GM12878 (cell line): ENCODE results near the gene PRKAG2. TPM values are rescaled to one million over a fixed set of nuclear protein-coding genes. Genes with fewer than 3 reads are reported as not detected.
"Not testable (repeated sequence)": the region's sequence is repeated elsewhere in the genome, so short reads cannot be mapped to it uniquely, and the experiment has no call there.

Experiments
- ATAC-seq: fragments of 200-7000 bp; cut with Tn5 transposase; 3 replicates; pipeline ENCODE4 v1.9.1; 2020; ENCODE audit warnings: mild to moderate bottlenecking, moderate library complexity
- BruUV-seq: library from RNA; stranded (reverse); fragments of 400-500 nt; replicated peaks from 2 replicates; lab custom pipeline; 2021; lab: Mats Ljungman, UMichigan
- CTCF ChIA-PET: fragments of 300-600 bp; sonication (Branson Sonifier 250); formaldehyde crosslinking; extraction: SDS; loops from one replicate; lab custom pipeline; 2021; ENCODE audit warnings: inconsistent platforms; lab: Yijun Ruan, JAX
- POLR2A ChIA-PET: fragments of 350-600 bp; formaldehyde crosslinking; extraction: SDS; loops from one replicate; lab custom pipeline; 2021; ENCODE audit warnings: inconsistent platforms; lab: Charles Lee
- RAD21 ChIA-PET: fragments of 300-600 bp; sonication (Branson Sonifier 250); formaldehyde crosslinking; loops from one replicate; lab custom pipeline; 2023; ENCODE audit warnings: antibody characterized with exemption; ENCODE audit not compliant: unreplicated experiment; lab: Charles Lee
- SMC1A ChIA-PET: fragments of 300-600 bp; sonication (Branson Sonifier 250); formaldehyde crosslinking; loops from one replicate; lab custom pipeline; 2023; ENCODE audit not compliant: unreplicated experiment, uncharacterized antibody; lab: Charles Lee
- DNase-seq: peaks from one replicate; pipeline ENCODE4 v3.0.0-alpha.2; 2011; ENCODE audit warnings: low read depth, low spot score
- FAIRE-seq: peaks from 3 replicates; lab custom pipeline; 2011; peaks lifted over from hg19 to GRCh38; lab: Jason Lieb, UNC
- H2AFZ ChIP-seq: 2 replicates; pipeline ENCODE4 v1.6.0; 2011; ENCODE audit warnings: low read depth, low read length, control low read depth; ENCODE audit not compliant: control insufficient read depth
- H3K27ac ChIP-seq: 2 replicates; pipeline ENCODE4 v1.5.1; 2011; ENCODE audit warnings: control low read depth; ENCODE audit not compliant: control insufficient read depth, insufficient read depth
- H3K27me3 ChIP-seq, 2 experiments: replicated peaks in 1 of 2; 2 replicates each; pipeline versions ENCODE4 v1.6.0 to v1.6.1; 2011; ENCODE audit warnings: low read length in 1 of 2; ENCODE audit not compliant: control insufficient read depth in 2 of 2, insufficient read depth in 2 of 2
- H3K36me3 ChIP-seq, 2 experiments: 2 replicates each; pipeline ENCODE4 v1.5.1; 2011; ENCODE audit warnings: low read length in 1 of 2; ENCODE audit not compliant: control insufficient read depth in 2 of 2, insufficient read depth in 2 of 2
- H3K4me1 ChIP-seq: 2 replicates; pipeline ENCODE4 v1.6.1; 2011; ENCODE audit warnings: mild to moderate bottlenecking, low read length, moderate library complexity, mixed read lengths; ENCODE audit not compliant: control insufficient read depth, insufficient read depth
- H3K4me2 ChIP-seq: 2 replicates; pipeline ENCODE4 v1.6.0; 2011; ENCODE audit warnings: control low read depth; ENCODE audit not compliant: control insufficient read depth, insufficient read depth
- H3K4me3 ChIP-seq: fragments of 200-600 bp; sonication (generic); 2 replicates; pipeline ENCODE4 v1.5.1; 2016
- H3K79me2 ChIP-seq: 2 replicates; pipeline ENCODE4 v1.6.0; 2011; ENCODE audit warnings: low read length; ENCODE audit not compliant: control insufficient read depth, insufficient read depth
- H3K9ac ChIP-seq: 2 replicates; pipeline ENCODE4 v1.8.0; 2011; ENCODE audit warnings: low read length, control low read depth, mixed read lengths; ENCODE audit not compliant: control insufficient read depth, insufficient read depth
- H3K9me3 ChIP-seq: replicated peaks from 3 replicates; pipeline ENCODE4 v1.5.1; 2011; ENCODE audit warnings: mild to moderate bottlenecking, low read length; ENCODE audit not compliant: control insufficient read depth, insufficient read depth
- H4K20me1 ChIP-seq: 2 replicates; pipeline ENCODE4 v1.6.0; 2011; ENCODE audit not compliant: control insufficient read depth, insufficient read depth
- BCL3 ChIP-seq: IDR thresholded peaks from 2 replicates; pipeline ENCODE4 v1.6.1; 2011; ENCODE audit warnings: borderline replicate concordance, low read depth, mild to moderate bottlenecking, moderate library complexity, low read length; ENCODE audit not compliant: insufficient read depth, poor library complexity, severe bottlenecking
- CEBPB ChIP-seq, 2 experiments: fragments of 150-350 bp in 1 of 2; IDR thresholded peaks; 2 replicates each; pipeline ENCODE4 v1.6.1; 2012 to 2014; ENCODE audit warnings: low read depth in 2 of 2, low read length in 2 of 2, borderline replicate concordance in 1 of 2, inconsistent platforms in 1 of 2
- CTCF ChIP-seq, 3 experiments: IDR thresholded peaks in 2 of 3; conservative IDR thresholded peaks in 1 of 3; 2 replicates each; pipeline ENCODE4 v1.5.1; 2011; ENCODE audit warnings: low read depth in 3 of 3, low read length in 3 of 3, mild to moderate bottlenecking in 3 of 3, control low read depth in 2 of 3, moderate library complexity in 2 of 3, inconsistent platforms in 1 of 3, mixed read lengths in 1 of 3; ENCODE audit not compliant: control insufficient read depth in 2 of 3, insufficient read depth in 1 of 3; ENCODE audit errors: extremely low read depth in 1 of 3
- MEF2A ChIP-seq: IDR thresholded peaks from 2 replicates; pipeline ENCODE4 v1.6.1; 2011; ENCODE audit warnings: low read depth, mild to moderate bottlenecking, low read length, moderate library complexity; ENCODE audit not compliant: insufficient read depth
- NFXL1 ChIP-seq: fragments of 450-650 bp; IDR thresholded peaks from 2 replicates; pipeline ENCODE4 v1.6.1; 2017; ENCODE audit warnings: antibody characterized with exemption, mild to moderate bottlenecking, borderline replicate concordance
- RCOR1 ChIP-seq: conservative IDR thresholded peaks from 2 replicates; pipeline ENCODE4 v1.6.1; 2012; ENCODE audit warnings: low read depth, low read length, improper control_type of control experiment
- WGBS: methylation state at CpG from one replicate; pipeline ENCODE4 v1.1.6; 2016; ENCODE audit warnings: low lambda C conversion rate; ENCODE audit not compliant: insufficient replicate concordance, insufficient coverage; ENCODE audit errors: missing lambda C conversion rate; 5-methylcytosine and 5-hydroxymethylcytosine counted together
- in situ Hi-C: fragments of 300-500 bp; cut with MboI; formaldehyde crosslinking; loops from 9 replicates; pipeline ENCODE4 v1.14.3; 2018; ENCODE audit warnings: mixed read lengths
- intact Hi-C: fragments of 100-400 bp; cut with micrococcal nuclease; formaldehyde crosslinking; loops from one replicate; pipeline ENCODE4 v1.14.2; 2022; ENCODE audit not compliant: unreplicated experiment
- polyA plus RNA-seq, 11 experiments: library from polyadenylated mRNA; depleted of rRNA in 4 of 11; unstranded in 6 of 11; stranded (reverse) in 5 of 11; fragments of >200 nt; fragmentation: Nextera tagmentation in 4 of 11; fragmentation: Illumina TruSeq in 1 of 11; extraction: Ambion mirVana in 4 of 11; extraction: Trizol in 1 of 11; gene quantifications; 1 replicate in 1 of 11; 2 replicates in 10 of 11; pipeline versions ENCODE4 v1.2.1 to v1.2.3, GENCODE V29; 2011 to 2016; ENCODE audit warnings: inconsistent platforms in 2 of 11, missing spikeins in 2 of 11, low read depth in 1 of 11
- total RNA-seq, 4 experiments: library from RNA; depleted of rRNA in 3 of 4; stranded (reverse); fragments of >200 nt in 3 of 4; fragmentation: Illumina TruSeq in 1 of 4; extraction: Trizol in 1 of 4; gene quantifications; 2 replicates each; pipeline versions ENCODE4 v1.2.1 to v1.2.3, GENCODE V29; 2013 to 2021
- TF ChIP-seq, protein P1 (sequence below): fragments of 450-650 bp; IDR thresholded peaks from 2 replicates; pipeline ENCODE4 v1.6.1; 2017; ENCODE audit warnings: low read depth, mild to moderate bottlenecking, moderate library complexity
- TF ChIP-seq, protein P2 (sequence below): fragments of 450-650 bp; formaldehyde crosslinking; IDR thresholded peaks from 2 replicates; pipeline ENCODE4 v1.4.0; 2022; ENCODE audit warnings: mild to moderate bottlenecking, moderate library complexity

PRKAG2 gene
- total and polyA plus RNA-seq, 10 of the 15 experiments (the other 5 are each of a cell fraction or from before 2014, with no cell fraction given), result 3.4 to 8.9 (median 6.8) TPM

DNA sequence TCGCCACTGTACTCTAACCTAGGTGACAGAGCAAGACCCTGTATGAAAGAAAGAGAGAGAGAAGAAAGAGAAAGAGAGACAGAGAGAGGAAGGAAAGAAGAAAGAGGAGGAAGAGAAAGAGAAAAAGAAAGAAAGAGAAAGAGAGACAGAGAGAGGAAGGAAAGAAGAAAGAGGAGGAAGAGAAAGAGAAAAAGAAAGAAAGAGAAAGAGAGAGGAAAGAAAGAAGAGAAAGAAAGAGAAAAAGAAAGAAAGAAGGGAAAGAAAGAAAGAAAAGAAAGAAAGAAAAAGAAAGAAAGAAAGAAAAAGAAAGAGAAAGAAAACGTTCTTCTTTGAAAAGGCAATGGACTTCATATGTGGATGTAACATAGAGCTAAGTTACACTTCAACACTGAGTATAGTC is 340.7 kb downstream of the PRKAG2 start:
- H3K27ac ChIP-seq, H3K27me3 ChIP-seq, H3K79me2 ChIP-seq, DNase-seq, H3K9ac ChIP-seq, H3K4me2 ChIP-seq, H3K4me1 ChIP-seq, POLR2A ChIA-PET, H3K9me3 ChIP-seq, H2AFZ ChIP-seq, CTCF ChIA-PET, RAD21 ChIA-PET, FAIRE-seq, H3K4me3 ChIP-seq, ATAC-seq, H3K36me3 ChIP-seq, intact Hi-C loops, in situ Hi-C loops, H4K20me1 ChIP-seq, BruUV-seq: not testable (repeated sequence)
- SMC1A ChIA-PET, result interaction anchor here (0.9 kb wide), 1 partner anchor 90 kb away, joined by 3 read pairs; no protein-coding TSS in a partner anchor
- WGBS, result 49% methylated on average over 2 of the region's 2 CpGs

GRCh38 chr7:151529842-151530241 is 347.1 kb downstream of the PRKAG2 start:
- H3K4me3 ChIP-seq, result no peak overlapping the region
- no peak overlapping the region for H3K9ac ChIP-seq
- ChIA-PET RAD21 (no interaction called here), POLR2A (no interaction called here), CTCF (no interaction called here), SMC1A (no interaction called here)
- no peaks in the 10 kb centered on the region for H4K20me1 ChIP-seq
- no TSS peak for BruUV-seq
- no peak overlapping the region for H3K27ac ChIP-seq
- H3K27me3 ChIP-seq, result no peaks in the 10 kb centered on the region
- no peak for DNase-seq
- in situ Hi-C loops (no loop called here), intact Hi-C loops (no loop called here)
- no peak overlapping the region for H3K4me2 ChIP-seq
- no peaks in the 10 kb centered on the region for H3K79me2 ChIP-seq
- H3K9me3 ChIP-seq, result no peaks in the 10 kb centered on the region; the same call in 1 of the 3 replicates
- ATAC-seq, result no peak
- no peak overlapping the region for H2AFZ ChIP-seq
- no peaks in the 10 kb centered on the region for H3K36me3 ChIP-seq
- no peak for FAIRE-seq
- no peaks in the 10 kb centered on the region for H3K4me1 ChIP-seq
- TF ChIP-seq CTCF (IDR thresholded peaks at IDR 0.05 in 2 of 3, conservative IDR thresholded peaks at IDR 0.05 in 1 of 3; ENCODE audit: control insufficient read depth in 2 of 3, extremely low read depth in 1 of 3, insufficient read depth in 1 of 3, low read depth in 3 of 3, low read length in 3 of 3) (no peak), CEBPB (IDR thresholded peaks at IDR 0.05; ENCODE audit: borderline replicate concordance in 1 of 2, low read depth in 2 of 2, low read length in 2 of 2) (no peak), NFXL1 (no peak), MEF2A (no peak), BCL3 (no peak), RCOR1 (no peak)
- TF ChIP-seq, protein P1, sequence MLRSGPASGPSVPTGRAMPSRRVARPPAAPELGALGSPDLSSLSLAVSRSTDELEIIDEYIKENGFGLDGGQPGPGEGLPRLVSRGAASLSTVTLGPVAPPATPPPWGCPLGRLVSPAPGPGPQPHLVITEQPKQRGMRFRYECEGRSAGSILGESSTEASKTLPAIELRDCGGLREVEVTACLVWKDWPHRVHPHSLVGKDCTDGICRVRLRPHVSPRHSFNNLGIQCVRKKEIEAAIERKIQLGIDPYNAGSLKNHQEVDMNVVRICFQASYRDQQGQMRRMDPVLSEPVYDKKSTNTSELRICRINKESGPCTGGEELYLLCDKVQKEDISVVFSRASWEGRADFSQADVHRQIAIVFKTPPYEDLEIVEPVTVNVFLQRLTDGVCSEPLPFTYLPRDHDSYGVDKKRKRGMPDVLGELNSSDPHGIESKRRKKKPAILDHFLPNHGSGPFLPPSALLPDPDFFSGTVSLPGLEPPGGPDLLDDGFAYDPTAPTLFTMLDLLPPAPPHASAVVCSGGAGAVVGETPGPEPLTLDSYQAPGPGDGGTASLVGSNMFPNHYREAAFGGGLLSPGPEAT, result no peak
- TF ChIP-seq, protein P2, sequence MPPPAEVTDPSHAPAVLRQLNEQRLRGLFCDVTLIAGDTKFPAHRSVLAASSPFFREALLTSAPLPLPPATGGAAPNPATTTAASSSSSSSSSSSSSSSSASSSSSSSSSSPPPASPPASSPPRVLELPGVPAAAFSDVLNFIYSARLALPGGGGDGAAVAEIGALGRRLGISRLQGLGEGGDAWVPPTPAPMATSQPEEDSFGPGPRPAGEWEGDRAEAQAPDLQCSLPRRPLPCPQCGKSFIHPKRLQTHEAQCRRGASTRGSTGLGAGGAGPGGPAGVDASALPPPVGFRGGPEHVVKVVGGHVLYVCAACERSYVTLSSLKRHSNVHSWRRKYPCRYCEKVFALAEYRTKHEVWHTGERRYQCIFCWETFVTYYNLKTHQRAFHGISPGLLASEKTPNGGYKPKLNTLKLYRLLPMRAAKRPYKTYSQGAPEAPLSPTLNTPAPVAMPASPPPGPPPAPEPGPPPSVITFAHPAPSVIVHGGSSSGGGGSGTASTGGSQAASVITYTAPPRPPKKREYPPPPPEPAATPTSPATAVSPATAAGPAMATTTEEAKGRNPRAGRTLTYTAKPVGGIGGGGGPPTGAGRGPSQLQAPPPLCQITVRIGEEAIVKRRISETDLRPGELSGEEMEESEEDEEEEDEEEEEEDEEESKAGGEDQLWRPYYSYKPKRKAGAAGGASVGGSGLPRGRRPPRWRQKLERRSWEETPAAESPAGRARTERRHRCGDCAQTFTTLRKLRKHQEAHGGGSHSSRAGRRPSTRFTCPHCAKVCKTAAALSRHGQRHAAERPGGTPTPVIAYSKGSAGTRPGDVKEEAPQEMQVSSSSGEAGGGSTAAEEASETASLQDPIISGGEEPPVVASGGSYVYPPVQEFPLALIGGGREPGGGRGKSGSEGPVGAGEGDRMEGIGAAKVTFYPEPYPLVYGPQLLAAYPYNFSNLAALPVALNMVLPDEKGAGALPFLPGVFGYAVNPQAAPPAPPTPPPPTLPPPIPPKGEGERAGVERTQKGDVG (CRISPR knock-in tag), result no peak
